MM.1S (cell line): ENCODE data around the gene SEC16B.
"Not testable (repeated sequence)": the region's sequence is repeated elsewhere in the genome, so short reads cannot be mapped to it uniquely, and the experiment has no call there.

Experiments used
- DNase-seq: peaks from one replicate; pipeline ENCODE4 v3.0.0-alpha.2; 2015
- H2AFZ ChIP-seq: fragments of 300-600 bp; sonication (generic); 2 replicates; pipeline ENCODE4 v1.6.0; 2016; ENCODE audit warnings: antibody characterized with exemption, low read length
- H3F3A ChIP-seq: fragments of 300-600 bp; sonication (generic); 2 replicates; pipeline ENCODE4 v1.6.1; 2016; ENCODE audit warnings: mild to moderate bottlenecking, antibody characterized with exemption, low read length, moderate library complexity, mixed read lengths; ENCODE audit not compliant: insufficient read depth
- H3K27ac ChIP-seq: fragments of 300-600 bp; sonication (generic); 2 replicates; pipeline ENCODE4 v1.5.1; 2016; ENCODE audit warnings: mild to moderate bottlenecking, low read length
- H3K27me3 ChIP-seq: fragments of 300-600 bp; sonication (generic); replicated peaks from 2 replicates; pipeline ENCODE4 v1.6.0; 2016; ENCODE audit warnings: low read length; ENCODE audit not compliant: insufficient read depth
- H3K36me3 ChIP-seq: fragments of 300-600 bp; sonication (generic); replicated peaks from 2 replicates; pipeline ENCODE4 v1.6.1; 2016; ENCODE audit warnings: mild to moderate bottlenecking, low read length, mixed read lengths; ENCODE audit not compliant: insufficient read depth
- H3K4me1 ChIP-seq: fragments of 300-600 bp; sonication (generic); 2 replicates; pipeline ENCODE4 v1.6.1; 2016; ENCODE audit warnings: low read length, mixed read lengths
- H3K4me2 ChIP-seq: fragments of 300-600 bp; sonication (generic); 2 replicates; pipeline ENCODE4 v1.6.0; 2016; ENCODE audit warnings: low read depth, low read length
- H3K4me3 ChIP-seq: fragments of 300-600 bp; sonication (generic); 2 replicates; pipeline ENCODE4 v1.5.1; 2016; ENCODE audit warnings: low read length, mixed read lengths
- H3K79me2 ChIP-seq: fragments of 300-600 bp; sonication (generic); 2 replicates; pipeline ENCODE4 v1.6.1; 2016; ENCODE audit warnings: mixed run types, low read length, mixed read lengths
- H3K9ac ChIP-seq: fragments of 300-600 bp; sonication (generic); 2 replicates; pipeline ENCODE4 v1.6.1; 2016; ENCODE audit warnings: low read length, mixed read lengths
- H3K9me2 ChIP-seq: fragments of 300-600 bp; sonication (generic); replicated peaks from 2 replicates; pipeline ENCODE4 v1.6.1; 2016; ENCODE audit warnings: mild to moderate bottlenecking, low read length, mixed read lengths; ENCODE audit not compliant: insufficient read depth
- H3K9me3 ChIP-seq: fragments of 300-600 bp; sonication (generic); replicated peaks from 2 replicates; pipeline ENCODE4 v1.6.1; 2016; ENCODE audit warnings: mild to moderate bottlenecking, low read length, mixed read lengths; ENCODE audit not compliant: insufficient read depth
- H4K20me1 ChIP-seq: fragments of 300-600 bp; sonication (generic); 2 replicates; pipeline ENCODE4 v1.6.1; 2016; ENCODE audit warnings: mild to moderate bottlenecking, low read length, moderate library complexity, mixed read lengths; ENCODE audit not compliant: insufficient read depth
- CTCF ChIP-seq: fragments of 300-600 bp; sonication (generic); IDR thresholded peaks from 2 replicates; pipeline ENCODE4 v1.5.1; 2016; ENCODE audit warnings: antibody characterized with exemption, low read length, mixed read lengths
- EZH2 ChIP-seq: fragments of 300-600 bp; sonication (generic); optimal IDR thresholded peaks from 2 replicates; pipeline ENCODE3; 2017; ENCODE audit warnings: low read depth, mild to moderate bottlenecking, antibody characterized with exemption, low read length, mixed read lengths
- EZH2phosphoT487 ChIP-seq: fragments of 300-600 bp; sonication (generic); IDR thresholded peaks from 2 replicates; pipeline ENCODE4 v1.6.1; 2018; ENCODE audit warnings: antibody characterized with exemption, low read length

SEC16B gene

GRCh38 chr1:178004926-178005391 is 35.1 kb upstream of the SEC16B start:
- Histone ChIP-seq H2AFZ (no peak overlapping the region), H4K20me1 (no peaks in the 10 kb centered on the region), H3K9me2 (no peaks in the 10 kb centered on the region), H3K79me2 (no peaks in the 10 kb centered on the region), H3K4me3 (no peak overlapping the region), H3K27ac (no peak overlapping the region), H3K27me3 (no peaks in the 10 kb centered on the region), H3K36me3 (no peaks in the 10 kb centered on the region), H3F3A (no peaks in the 10 kb centered on the region), H3K9ac (no peak overlapping the region), H3K4me1 (no peaks in the 10 kb centered on the region), H3K9me3 (no peaks in the 10 kb centered on the region), H3K4me2 (no peak overlapping the region)
- no peak for DNase-seq
- no peak for TF ChIP-seq CTCF

GRCh38 chr1:177998696-177999631 is 29.1 kb upstream of the SEC16B start:
- H4K20me1 ChIP-seq, result no peaks in the 10 kb centered on the region
- no peak overlapping the region for H2AFZ ChIP-seq
- H3K79me2 ChIP-seq, result no peaks in the 10 kb centered on the region
- H3K9me2 ChIP-seq, result no peaks in the 10 kb centered on the region
- no peak for DNase-seq
- TF ChIP-seq EZH2, result no peak
- no peak overlapping the region for H3K4me3 ChIP-seq
- H3K27me3 ChIP-seq, result no peaks in the 10 kb centered on the region
- H3K4me2 ChIP-seq, result no peak overlapping the region
- H3K9me3 ChIP-seq, result no peaks in the 10 kb centered on the region
- no peaks in the 10 kb centered on the region for H3K36me3 ChIP-seq
- no peak overlapping the region for H3K27ac ChIP-seq
- H3K4me1 ChIP-seq, result no peaks in the 10 kb centered on the region
- no peaks in the 10 kb centered on the region for H3F3A ChIP-seq
- H3K9ac ChIP-seq, result no peak overlapping the region

- Histone ChIP-seq H3K4me3 (no peak overlapping the region), H4K20me1 (no peaks in the 10 kb centered on the region), H3K9me2 (no peaks in the 10 kb centered on the region), H2AFZ (no peak overlapping the region), H3K4me1 (no peaks in the 10 kb centered on the region), H3F3A (no peaks in the 10 kb centered on the region), H3K27me3 (no peaks in the 10 kb centered on the region), H3K4me2 (no peak overlapping the region), H3K79me2 (no peaks in the 10 kb centered on the region), H3K27ac (no peak overlapping the region), H3K36me3 (no peaks in the 10 kb centered on the region), H3K9ac (no peak overlapping the region), H3K9me3 (no peaks in the 10 kb centered on the region)
- TF ChIP-seq EZH2 (no peak), CTCF (no peak), EZH2phosphoT487 (no peak)
- no peak for DNase-seq
These were observed 27.1 kb upstream of the SEC16B start for GRCh38 chr1:177996957-177997356.

GRCh38 chr1:177995369-177995768 is 25.5 kb upstream of the SEC16B start:
- DNase-seq, result no peak
- no peaks in the 10 kb centered on the region for H3K79me2 ChIP-seq
- no peak overlapping the region for H2AFZ ChIP-seq
- H3K4me2 ChIP-seq, result no peak overlapping the region
- H4K20me1 ChIP-seq, result no peaks in the 10 kb centered on the region
- H3K4me3 ChIP-seq, result no peak overlapping the region
- H3K36me3 ChIP-seq, result no peaks in the 10 kb centered on the region
- no peak overlapping the region for H3K9ac ChIP-seq
- H3K9me2 ChIP-seq, result no peaks in the 10 kb centered on the region
- H3K9me3 ChIP-seq, result no peaks in the 10 kb centered on the region
- H3K4me1 ChIP-seq, result no peaks in the 10 kb centered on the region
- no peaks in the 10 kb centered on the region for H3F3A ChIP-seq
- no peaks in the 10 kb centered on the region for H3K27me3 ChIP-seq
- no peak for TF ChIP-seq EZH2
- no peak for TF ChIP-seq EZH2phosphoT487
- no peak for TF ChIP-seq CTCF
- H3K27ac ChIP-seq, result no peak overlapping the region

GRCh38 chr1:177986281-177986680 is 16.4 kb upstream of the SEC16B start:
- DNase-seq, H3K36me3 ChIP-seq, H3K4me2 ChIP-seq: not testable (repeated sequence)

More at GRCh38 chr1:177986281-177986680, 16.4 kb upstream of the SEC16B start:
- not testable (repeated sequence) for H3K4me3 ChIP-seq, H3K9ac ChIP-seq, H3F3A ChIP-seq, H4K20me1 ChIP-seq, H3K9me2 ChIP-seq, H3K27ac ChIP-seq, H3K79me2 ChIP-seq, H3K27me3 ChIP-seq, H3K4me1 ChIP-seq, H2AFZ ChIP-seq, H3K9me3 ChIP-seq
